Muscle of leg (tissue), 11 donors: ENCODE results near the gene LCA5. TPM values are rescaled to one million over a fixed set of nuclear protein-coding genes. Genes with fewer than 3 reads are reported as not detected.

Experiments used
- DNase-seq: peaks from one replicate; pipeline ENCODE4 v3.0.0; 2013
- H3K27ac ChIP-seq: one replicate; pipeline ENCODE4 v1.5.1; 2013; ENCODE audit warnings: mild to moderate bottlenecking, low read length, control low read depth
- H3K27me3 ChIP-seq: one replicate; pipeline ENCODE4 v1.6.1; 2013; ENCODE audit warnings: low read length; ENCODE audit not compliant: control insufficient read depth, insufficient read depth
- H3K36me3 ChIP-seq: one replicate; pipeline ENCODE4 v1.6.1; 2013; ENCODE audit warnings: low read length; ENCODE audit not compliant: control insufficient read depth, insufficient read depth
- H3K4me1 ChIP-seq: one replicate; pipeline ENCODE4 v1.6.1; 2013; ENCODE audit warnings: low read length; ENCODE audit not compliant: control insufficient read depth, insufficient read depth
- H3K4me3 ChIP-seq: one replicate; pipeline ENCODE4 v1.5.1; 2013; ENCODE audit warnings: low read length, control low read depth
- H3K9me3 ChIP-seq: replicated peaks from 2 replicates; pipeline ENCODE4 v1.6.1; 2013; ENCODE audit warnings: low read depth, low read length; ENCODE audit not compliant: control insufficient read depth
- WGBS: methylation state at CpG from one replicate; pipeline ENCODE4 v1.1.5; 2013; ENCODE audit warnings: missing lambda C conversion rate; ENCODE audit not compliant: insufficient coverage; 5-methylcytosine and 5-hydroxymethylcytosine counted together
- polyA plus RNA-seq, 8 donors: library from polyadenylated mRNA; unstranded; fragments of 120-200 nt; gene quantifications; one replicate each; pipeline versions ENCODE4 v1.2.1 to v1.2.3, GENCODE V29; 2013; ENCODE audit warnings: inconsistent platforms in 1 of 8, low replicate concordance in 1 of 8; ENCODE audit not compliant: insufficient read length in 8 of 8, insufficient read depth in 1 of 8
- total RNA-seq: library from RNA; stranded (reverse); fragments of 120-200 nt; gene quantifications from one replicate; pipeline ENCODE4 v1.2.4, GENCODE V29; 2013

LCA5 gene
- total and polyA plus RNA-seq, 9 donors: 2.9 to 5.9 (median 4.4) TPM

DNA sequence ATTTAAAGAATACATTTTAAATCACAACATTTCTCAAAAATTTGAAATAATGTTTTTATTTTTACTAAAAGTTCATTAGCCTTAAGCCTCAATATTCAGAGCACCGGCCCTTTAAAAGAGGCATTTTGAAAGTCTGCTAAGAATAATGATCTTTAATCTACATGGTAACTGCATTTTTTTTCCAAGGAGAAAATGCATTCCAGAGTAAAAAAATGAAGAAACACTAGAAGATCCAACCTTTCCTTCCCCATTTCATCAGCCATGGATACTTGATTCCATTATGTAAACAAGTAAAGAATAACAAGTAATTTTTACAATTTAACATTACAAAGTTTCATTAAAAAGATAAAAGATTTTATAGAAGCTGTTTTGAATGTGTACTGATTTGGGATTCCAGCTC, 21.8 kb downstream of the LCA5 start:
- WGBS: no CpG with 5 or more reads among the region's 1 CpG
- Histone ChIP-seq H3K4me1 (no peaks in the 10 kb centered on the region), H3K27ac (no peak overlapping the region), H3K4me3 (no peak overlapping the region), H3K9me3 (no peaks in the 10 kb centered on the region), H3K27me3 (no peaks in the 10 kb centered on the region), H3K36me3 (peaks cover 2% of the 10 kb centered on the region)
- DNase-seq: no peak

DNA sequence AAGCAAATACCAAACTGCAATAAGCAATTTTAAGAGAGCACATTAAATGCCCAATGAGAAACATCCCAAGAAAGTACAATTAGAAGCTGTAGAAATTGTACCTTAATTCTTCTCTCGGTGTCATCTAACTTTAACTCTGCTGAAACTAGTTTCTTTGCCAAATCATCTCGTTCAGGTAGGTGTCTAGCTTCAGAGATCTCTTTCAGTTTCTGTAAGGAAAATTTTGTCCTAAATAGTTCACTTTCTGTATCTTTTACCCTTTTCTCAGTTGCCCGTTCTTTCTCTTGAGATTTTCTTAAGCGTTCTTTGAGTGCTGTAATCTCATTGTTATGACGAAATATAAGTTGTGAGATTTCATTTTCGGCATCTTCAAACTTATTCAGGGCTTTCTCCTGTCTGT, 24.1 kb downstream of the LCA5 start:
- DNase-seq: no peak
- Histone ChIP-seq H3K27me3 (no peaks in the 10 kb centered on the region), H3K4me1 (no peaks in the 10 kb centered on the region), H3K36me3 (peaks cover 2% of the 10 kb centered on the region), H3K4me3 (no peak overlapping the region), H3K27ac (no peak overlapping the region), H3K9me3 (no peaks in the 10 kb centered on the region)
- WGBS: 83% methylated on average over 1 of the region's 6 CpGs

DNA sequence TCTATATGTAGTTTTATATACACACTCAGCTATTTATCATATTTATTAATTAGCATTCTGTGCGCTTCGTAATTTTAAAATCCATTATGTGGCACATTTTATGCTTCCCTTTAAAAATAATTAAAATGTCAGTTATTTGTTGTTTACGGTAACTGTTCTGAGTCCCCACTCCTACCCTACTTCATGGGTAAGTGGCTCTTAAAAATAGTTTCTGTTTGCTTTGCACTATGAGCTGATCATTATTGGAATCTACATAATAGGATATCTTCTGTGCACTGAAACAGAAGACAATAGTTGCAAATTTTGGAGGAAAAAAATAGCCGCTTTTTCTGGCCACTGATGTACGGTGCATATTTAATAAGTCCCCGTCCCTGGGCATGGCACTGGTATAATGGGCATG, 25.2 kb downstream of the LCA5 start:
- Histone ChIP-seq H3K27ac (no peak overlapping the region), H3K36me3 (peaks cover 4% of the 10 kb centered on the region), H3K27me3 (no peaks in the 10 kb centered on the region), H3K9me3 (no peaks in the 10 kb centered on the region), H3K4me1 (no peaks in the 10 kb centered on the region), H3K4me3 (no peak overlapping the region)
- DNase-seq: no peak
- no CpG with 5 or more reads among the region's 6 CpGs for WGBS

DNA sequence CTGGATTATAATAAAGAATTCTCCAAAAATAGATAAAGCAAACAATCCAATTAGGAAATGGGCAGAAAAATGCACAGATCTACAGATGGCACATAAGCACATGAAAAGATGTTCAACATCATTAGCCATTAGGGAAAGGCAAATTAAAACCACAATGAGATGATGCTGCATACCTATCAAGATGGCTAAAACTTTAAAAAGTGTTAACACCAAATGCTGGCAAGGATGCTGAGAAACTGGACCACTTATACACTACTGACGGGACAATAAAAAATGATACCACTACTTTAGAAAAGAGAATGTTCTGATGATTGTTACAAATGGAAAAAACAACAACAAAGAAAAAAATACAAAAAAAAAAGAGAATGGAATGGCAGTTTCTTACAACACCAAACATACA, 26.5 kb downstream of the LCA5 start:
- H3K4me1 ChIP-seq: no peaks in the 10 kb centered on the region
- H3K27ac ChIP-seq: no peak overlapping the region
- H3K4me3 ChIP-seq: no peak overlapping the region
- H3K27me3 ChIP-seq: no peaks in the 10 kb centered on the region
- DNase-seq: no peak
- H3K36me3 ChIP-seq: peaks cover 4% of the 10 kb centered on the region
- H3K9me3 ChIP-seq: no peaks in the 10 kb centered on the region
- WGBS: no CpG with 5 or more reads among the region's 1 CpG

DNA sequence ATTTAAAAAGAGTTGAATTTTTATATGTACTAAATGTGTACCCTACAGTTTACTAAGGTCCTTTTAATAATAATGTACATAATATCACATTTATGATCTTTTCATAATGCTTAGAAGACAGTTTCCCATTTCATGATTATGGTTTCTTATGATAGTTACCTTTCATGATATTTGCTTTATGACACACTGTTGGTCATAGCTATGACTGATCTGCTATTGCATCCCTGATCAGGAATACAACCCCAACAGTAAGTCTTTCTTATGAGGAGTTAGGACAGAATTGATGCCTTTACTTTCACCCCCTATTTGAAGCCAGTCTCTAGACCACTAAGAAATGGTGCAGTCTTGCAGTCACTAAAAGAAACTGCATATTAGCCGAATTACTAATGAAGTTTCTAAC, 31.0 kb downstream of the LCA5 start:
- WGBS: no CpG with 5 or more reads among the region's 1 CpG
- Histone ChIP-seq H3K4me3 (no peak overlapping the region), H3K27me3 (no peaks in the 10 kb centered on the region), H3K36me3 (peaks cover 3% of the 10 kb centered on the region), H3K9me3 (no peaks in the 10 kb centered on the region), H3K27ac (no peak overlapping the region), H3K4me1 (no peaks in the 10 kb centered on the region)
- no peak for DNase-seq

DNA sequence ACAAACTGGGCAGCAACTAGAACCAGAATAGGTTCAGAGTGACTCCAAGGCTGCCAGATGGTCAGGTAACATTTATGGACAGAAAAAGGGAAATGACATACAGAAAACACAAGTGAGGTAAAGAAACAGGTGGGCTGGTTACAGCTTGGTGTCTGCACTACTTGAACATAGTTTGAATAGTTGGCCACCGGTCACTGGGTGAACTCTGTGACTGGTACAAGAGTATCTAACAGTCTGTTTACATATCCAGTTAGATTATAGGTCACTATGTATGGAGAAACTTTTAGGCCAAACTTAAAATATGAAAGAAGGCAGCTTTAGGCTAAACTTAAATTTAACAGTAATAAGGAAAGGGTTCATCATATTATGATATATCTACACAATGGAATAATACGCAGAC, 32.9 kb downstream of the LCA5 start:
- no peaks in the 10 kb centered on the region for H3K4me1 ChIP-seq
- no peaks in the 10 kb centered on the region for H3K27me3 ChIP-seq
- DNase-seq: no peak
- H3K36me3 ChIP-seq: peaks cover 3% of the 10 kb centered on the region
- H3K9me3 ChIP-seq: no peaks in the 10 kb centered on the region
- no peak overlapping the region for H3K27ac ChIP-seq
- H3K4me3 ChIP-seq: no peak overlapping the region
- WGBS: no CpG with 5 or more reads among the region's 2 CpGs

DNA sequence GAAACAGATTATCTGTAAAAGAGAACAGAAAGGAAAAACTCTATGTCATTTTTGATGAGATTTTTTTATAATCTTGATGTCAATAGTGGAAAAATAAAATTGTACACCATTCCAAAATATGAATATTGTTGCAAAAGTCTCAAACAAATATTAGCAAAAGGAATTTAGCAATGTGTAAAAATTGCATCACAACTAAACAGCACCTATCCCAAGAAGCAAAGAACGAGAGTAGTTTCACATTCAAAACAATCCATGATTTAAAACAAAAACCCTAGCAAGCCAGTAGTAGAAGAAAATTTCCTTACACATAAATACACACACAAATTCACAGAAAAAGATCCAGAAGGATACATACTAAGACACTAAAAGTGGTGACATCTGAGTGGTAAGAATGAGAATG, 38.4 kb downstream of the LCA5 start:
- no peak for DNase-seq
- Histone ChIP-seq H3K9me3 (no peaks in the 10 kb centered on the region), H3K27me3 (no peaks in the 10 kb centered on the region), H3K4me1 (no peaks in the 10 kb centered on the region), H3K36me3 (no peaks in the 10 kb centered on the region), H3K27ac (no peak overlapping the region), H3K4me3 (no peak overlapping the region)
- WGBS: no CpG with 5 or more reads among the region's 1 CpG

DNA sequence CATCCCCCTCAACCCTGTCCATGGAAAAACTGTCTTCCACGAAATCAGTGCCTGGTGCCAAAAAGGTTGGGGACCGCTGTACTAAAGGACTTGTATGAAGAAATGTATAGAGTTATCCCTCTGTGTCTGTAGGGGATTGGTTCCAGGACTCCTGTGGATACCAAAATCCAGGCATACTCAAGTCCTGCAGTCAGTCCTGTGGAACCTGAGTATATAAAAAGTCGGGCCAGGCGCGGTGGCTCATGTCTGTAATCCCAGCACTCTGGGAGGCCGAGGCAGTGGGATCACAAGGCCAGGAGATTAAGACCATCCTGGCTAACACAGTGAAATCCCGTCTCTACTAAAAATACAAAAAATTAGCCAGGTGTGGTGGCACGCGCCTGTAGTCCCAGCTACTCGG, 42.0 kb downstream of the LCA5 start:
- WGBS: no CpG with 5 or more reads among the region's 10 CpGs

DNA sequence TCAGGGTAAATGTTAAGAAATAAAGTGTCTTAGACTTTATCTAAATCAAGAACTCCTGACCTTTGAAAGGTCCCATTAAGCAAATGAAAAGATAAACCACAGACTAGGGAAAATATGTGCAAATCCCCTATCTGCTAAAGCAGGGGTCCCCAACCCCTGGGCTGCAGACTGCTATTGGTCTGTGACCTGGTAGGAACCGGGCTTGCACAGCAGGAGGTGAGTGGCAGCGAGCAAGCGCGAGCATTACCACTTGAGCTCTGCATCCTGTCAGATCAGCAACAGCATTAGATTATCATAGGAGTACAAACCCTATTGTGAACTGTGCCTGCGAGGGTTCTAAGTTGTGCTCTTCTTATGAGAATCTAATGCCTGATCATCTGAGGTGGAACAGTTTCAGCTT, 42.4 kb downstream of the LCA5 start:
- Histone ChIP-seq H3K9me3 (no peaks in the 10 kb centered on the region), H3K4me3 (no peak overlapping the region), H3K27me3 (no peaks in the 10 kb centered on the region), H3K4me1 (no peaks in the 10 kb centered on the region), H3K36me3 (no peaks in the 10 kb centered on the region), H3K27ac (no peak overlapping the region)
- WGBS: 70% methylated on average over 4 of the region's 5 CpGs
- no peak for DNase-seq

More for the DNA sequence above, 42.0 kb downstream of the LCA5 start:
- H3K9me3 ChIP-seq: no peaks in the 10 kb centered on the region
- DNase-seq: no peak
- H3K4me3 ChIP-seq: no peak overlapping the region
- no peaks in the 10 kb centered on the region for H3K36me3 ChIP-seq
- no peak overlapping the region for H3K27ac ChIP-seq
- H3K4me1 ChIP-seq: no peaks in the 10 kb centered on the region
- no peaks in the 10 kb centered on the region for H3K27me3 ChIP-seq

DNA sequence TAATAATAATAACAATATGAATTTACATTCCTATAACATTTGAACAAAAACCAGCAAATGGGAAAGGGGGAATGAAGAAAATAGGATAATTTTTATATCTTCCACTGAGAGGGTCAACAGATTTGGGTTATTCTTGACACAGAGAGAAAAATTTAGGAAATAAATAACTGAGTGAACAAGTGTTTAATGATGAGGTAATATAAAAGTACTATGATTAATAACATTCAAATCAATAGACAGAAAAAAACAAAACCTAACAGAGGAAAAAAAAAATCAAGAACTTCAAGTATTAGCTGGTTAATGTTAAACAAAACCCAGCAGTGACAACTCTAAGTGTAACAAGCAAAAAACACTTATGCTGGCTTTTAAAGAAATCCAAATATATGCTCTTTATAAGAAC, 66.5 kb downstream of the LCA5 start:
- Histone ChIP-seq H3K4me3 (no peak overlapping the region), H3K27me3 (no peaks in the 10 kb centered on the region), H3K36me3 (no peaks in the 10 kb centered on the region), H3K27ac (no peak overlapping the region), H3K9me3 (no peaks in the 10 kb centered on the region), H3K4me1 (no peaks in the 10 kb centered on the region)
- no peak for DNase-seq

DNA sequence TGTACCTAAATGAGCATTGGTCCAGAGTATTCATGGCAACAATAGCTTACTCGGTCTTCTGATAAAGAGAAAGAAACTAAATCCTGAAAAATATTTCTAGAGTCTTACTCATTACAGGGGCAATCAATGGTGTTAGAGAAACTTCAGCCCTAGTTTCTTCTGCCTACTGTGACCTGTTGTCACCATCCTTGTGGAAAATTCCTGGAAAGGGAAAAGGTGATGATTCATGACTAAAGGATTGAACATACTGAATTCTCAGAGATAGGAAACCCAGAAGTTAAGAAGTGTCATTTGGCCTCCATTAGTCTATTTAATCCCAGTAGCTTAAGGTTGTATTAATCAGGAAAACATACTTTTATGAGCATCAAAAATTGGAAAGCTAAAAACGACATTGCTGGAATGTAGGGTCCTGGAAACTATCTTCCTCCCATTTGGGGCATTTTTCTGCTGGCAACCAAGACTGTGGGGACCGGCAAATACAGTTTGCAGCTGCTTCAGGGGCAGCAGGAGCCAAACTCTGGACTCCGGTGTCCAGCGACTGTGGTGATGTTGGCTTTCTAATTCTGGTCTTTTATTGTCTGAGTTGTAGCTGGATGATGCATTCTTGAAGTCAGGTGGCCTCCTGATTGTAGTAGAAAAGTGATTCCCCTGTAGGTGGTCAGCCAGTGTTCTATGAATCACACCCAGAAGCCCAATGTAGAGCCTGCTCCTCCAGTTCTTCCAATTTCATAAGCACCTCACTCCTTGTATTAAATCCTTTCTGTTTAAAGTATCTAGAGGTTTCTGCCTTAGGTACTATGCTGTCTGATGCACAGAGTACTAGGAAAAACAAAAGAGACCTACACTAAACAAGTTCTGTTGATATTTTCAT, 67.6 kb downstream of the LCA5 start:
- no peaks in the 10 kb centered on the region for H3K4me1 ChIP-seq
- DNase-seq: no peak
- WGBS: 32% methylated on average over 3 of the region's 5 CpGs

More for the DNA sequence above, 67.6 kb downstream of the LCA5 start:
- Histone ChIP-seq H3K36me3 (no peaks in the 10 kb centered on the region), H3K27ac (no peak overlapping the region), H3K27me3 (no peaks in the 10 kb centered on the region), H3K4me3 (no peak overlapping the region), H3K9me3 (no peaks in the 10 kb centered on the region)
